ENCODE measurements around the gene ADD3.

Gene ADD3

DNA sequence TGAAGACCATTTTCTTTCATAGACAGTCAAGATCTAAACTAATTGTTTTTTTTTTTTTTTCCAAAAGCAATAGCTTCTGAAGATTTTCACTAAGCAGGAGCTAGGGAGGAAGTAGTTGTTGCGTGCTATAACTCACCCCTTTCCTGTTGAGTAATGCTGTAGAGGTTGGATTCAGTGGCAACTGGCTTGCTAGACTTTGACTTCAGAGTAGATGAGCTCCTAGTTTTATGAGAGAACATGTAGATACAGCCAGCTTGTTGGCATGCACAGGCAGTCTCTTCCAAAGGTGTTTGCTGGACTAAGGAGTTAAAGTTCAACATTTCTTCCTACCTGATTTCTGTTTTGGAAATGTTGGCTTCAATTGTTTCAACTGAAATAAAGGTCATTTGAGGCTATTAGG, 133.4 kb downstream of the ADD3 start:
- TF ChIP-seq, protein P1, sequence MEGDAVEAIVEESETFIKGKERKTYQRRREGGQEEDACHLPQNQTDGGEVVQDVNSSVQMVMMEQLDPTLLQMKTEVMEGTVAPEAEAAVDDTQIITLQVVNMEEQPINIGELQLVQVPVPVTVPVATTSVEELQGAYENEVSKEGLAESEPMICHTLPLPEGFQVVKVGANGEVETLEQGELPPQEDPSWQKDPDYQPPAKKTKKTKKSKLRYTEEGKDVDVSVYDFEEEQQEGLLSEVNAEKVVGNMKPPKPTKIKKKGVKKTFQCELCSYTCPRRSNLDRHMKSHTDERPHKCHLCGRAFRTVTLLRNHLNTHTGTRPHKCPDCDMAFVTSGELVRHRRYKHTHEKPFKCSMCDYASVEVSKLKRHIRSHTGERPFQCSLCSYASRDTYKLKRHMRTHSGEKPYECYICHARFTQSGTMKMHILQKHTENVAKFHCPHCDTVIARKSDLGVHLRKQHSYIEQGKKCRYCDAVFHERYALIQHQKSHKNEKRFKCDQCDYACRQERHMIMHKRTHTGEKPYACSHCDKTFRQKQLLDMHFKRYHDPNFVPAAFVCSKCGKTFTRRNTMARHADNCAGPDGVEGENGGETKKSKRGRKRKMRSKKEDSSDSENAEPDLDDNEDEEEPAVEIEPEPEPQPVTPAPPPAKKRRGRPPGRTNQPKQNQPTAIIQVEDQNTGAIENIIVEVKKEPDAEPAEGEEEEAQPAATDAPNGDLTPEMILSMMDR (IDR thresholded peaks at IDR 0.05; ENCODE audit: borderline replicate concordance, extremely low read depth, low read length, poor library complexity, severe bottlenecking) = no peak
- TF ChIP-seq EZH2 (IDR thresholded peaks at IDR 0.05; ENCODE audit: borderline replicate concordance, low read depth, low read length, severe bottlenecking) = no peak
- H3K4me1 ChIP-seq (ENCODE audit: insufficient read depth, low read length) = peaks cover 3% of the 10 kb centered on the region
- H4K20me1 ChIP-seq (ENCODE audit: insufficient read depth, low read length) = no peaks in the 10 kb centered on the region
- no peaks in the 10 kb centered on the region for H3K27me3 ChIP-seq (ENCODE audit: insufficient read depth, low read length, poor library complexity)
- no peak overlapping the region for H3K27ac ChIP-seq (ENCODE audit: low read length)
- ATAC-seq (ENCODE audit: insufficient read depth, low read depth) (no peak), DNase-seq (no peak)
- no peaks in the 10 kb centered on the region for H3K9me3 ChIP-seq (ENCODE audit: insufficient read depth, low read length, severe bottlenecking)
- H3K9ac ChIP-seq (ENCODE audit: low read depth, low read length) = no peak overlapping the region
- no peak overlapping the region for H3K4me2 ChIP-seq (ENCODE audit: insufficient read depth, low read length)
- no peaks in the 10 kb centered on the region for H3K79me2 ChIP-seq (ENCODE audit: insufficient read depth, low read length)
- H3K4me3 ChIP-seq (ENCODE audit: low read depth in 1 of 2, low read length in 2 of 2) = no peak overlapping the region
- no peak overlapping the region for H2AFZ ChIP-seq (ENCODE audit: low read depth, low read length)
- no peaks in the 10 kb centered on the region for H3K36me3 ChIP-seq (ENCODE audit: insufficient read depth, low read length)

DNA sequence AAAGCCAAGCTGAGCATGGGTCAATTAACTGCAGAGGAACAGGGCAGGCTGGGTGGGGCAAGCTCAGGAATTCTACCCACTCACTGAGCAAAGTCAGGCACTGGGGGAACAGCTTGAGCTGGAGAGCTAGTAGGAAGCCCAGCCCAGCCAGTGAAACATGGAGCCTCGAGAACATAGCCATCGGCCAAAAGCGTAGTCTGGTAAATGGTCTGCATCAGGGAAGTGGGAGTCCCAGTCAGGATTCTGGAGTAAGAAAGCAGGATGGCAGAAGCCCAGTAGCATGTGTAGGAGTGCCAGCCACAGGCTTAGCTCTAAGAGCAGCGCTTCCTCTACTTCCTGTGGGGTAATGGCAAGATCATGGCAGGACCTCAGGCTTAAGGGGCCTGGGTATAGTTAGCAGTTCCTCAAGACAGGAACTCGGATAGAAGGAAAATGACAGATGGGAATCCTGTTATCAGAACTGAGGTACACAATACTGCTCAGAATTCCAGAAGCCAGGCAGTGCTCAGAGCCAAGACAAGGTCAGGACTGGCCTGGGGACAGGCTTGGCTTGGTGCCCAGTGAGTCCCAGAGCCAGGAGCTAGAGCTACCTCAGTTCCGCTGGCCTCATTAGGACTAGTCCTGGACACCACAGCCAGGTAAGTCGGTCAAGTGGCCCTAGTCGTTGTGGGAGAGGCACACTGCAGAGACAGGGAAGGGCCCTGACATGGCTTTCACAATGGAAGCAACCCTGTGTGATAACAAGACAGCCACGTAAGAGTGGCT, 134.3 kb downstream of the ADD3 start:
- TF ChIP-seq EZH2 (IDR thresholded peaks at IDR 0.05; ENCODE audit: borderline replicate concordance, low read depth, low read length, severe bottlenecking) = no peak
- TF ChIP-seq, protein P1 (IDR thresholded peaks at IDR 0.05; ENCODE audit: borderline replicate concordance, extremely low read depth, low read length, poor library complexity, severe bottlenecking) = no peak
- Histone ChIP-seq H3K36me3 (ENCODE audit: insufficient read depth, low read length) (no peaks in the 10 kb centered on the region), H3K27ac (ENCODE audit: low read length) (no peak overlapping the region), H2AFZ (ENCODE audit: low read depth, low read length) (no peak overlapping the region), H3K9me3 (ENCODE audit: insufficient read depth, low read length, severe bottlenecking) (no peaks in the 10 kb centered on the region), H3K4me3 (ENCODE audit: low read depth in 1 of 2, low read length in 2 of 2) (no peak overlapping the region), H3K9ac (ENCODE audit: low read depth, low read length) (no peak overlapping the region), H3K79me2 (ENCODE audit: insufficient read depth, low read length) (no peaks in the 10 kb centered on the region), H4K20me1 (ENCODE audit: insufficient read depth, low read length) (no peaks in the 10 kb centered on the region), H3K4me1 (ENCODE audit: insufficient read depth, low read length) (peaks cover 3% of the 10 kb centered on the region), H3K4me2 (ENCODE audit: insufficient read depth, low read length) (no peak overlapping the region), H3K27me3 (ENCODE audit: insufficient read depth, low read length, poor library complexity) (no peaks in the 10 kb centered on the region)
- DNase-seq = no peak
- ATAC-seq (ENCODE audit: insufficient read depth, low read depth) = no peak

DNA sequence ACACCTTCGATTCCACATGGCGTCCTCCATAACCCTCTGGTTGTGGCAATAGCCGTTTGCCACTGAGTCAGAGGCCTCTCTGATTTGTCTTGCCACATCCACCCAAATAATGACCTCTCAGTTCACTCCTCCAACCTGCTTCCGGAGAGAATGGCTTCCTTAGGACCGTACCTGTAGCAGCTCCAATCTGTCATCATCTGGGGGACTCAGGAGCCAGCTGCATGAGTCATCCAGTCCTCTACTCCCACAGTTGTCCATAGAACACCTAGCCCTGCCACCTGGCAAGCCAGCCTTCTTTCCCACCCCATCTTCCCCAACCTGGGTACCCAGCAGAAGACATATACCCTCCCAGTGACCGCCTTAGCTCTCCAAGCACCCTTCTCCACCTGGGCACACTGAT, 135.2 kb downstream of the ADD3 start:
- no peak for TF ChIP-seq EZH2 (IDR thresholded peaks at IDR 0.05; ENCODE audit: borderline replicate concordance, low read depth, low read length, severe bottlenecking)
- TF ChIP-seq, protein P1 (IDR thresholded peaks at IDR 0.05; ENCODE audit: borderline replicate concordance, extremely low read depth, low read length, poor library complexity, severe bottlenecking) = no peak

More for the DNA sequence above, 135.2 kb downstream of the ADD3 start:
- H3K27me3 ChIP-seq (ENCODE audit: insufficient read depth, low read length, poor library complexity) = no peaks in the 10 kb centered on the region
- no peaks in the 10 kb centered on the region for H3K79me2 ChIP-seq (ENCODE audit: insufficient read depth, low read length)
- ATAC-seq (ENCODE audit: insufficient read depth, low read depth) (no peak), DNase-seq (no peak)
- no peak overlapping the region for H3K27ac ChIP-seq (ENCODE audit: low read length)
- no peak overlapping the region for H2AFZ ChIP-seq (ENCODE audit: low read depth, low read length)
- no peaks in the 10 kb centered on the region for H4K20me1 ChIP-seq (ENCODE audit: insufficient read depth, low read length)
- no peaks in the 10 kb centered on the region for H3K9me3 ChIP-seq (ENCODE audit: insufficient read depth, low read length, severe bottlenecking)
- no peaks in the 10 kb centered on the region for H3K4me1 ChIP-seq (ENCODE audit: insufficient read depth, low read length)
- H3K4me3 ChIP-seq (ENCODE audit: low read depth in 1 of 2, low read length in 2 of 2) = no peak overlapping the region
- H3K36me3 ChIP-seq (ENCODE audit: insufficient read depth, low read length) = no peaks in the 10 kb centered on the region
- H3K9ac ChIP-seq (ENCODE audit: low read depth, low read length) = no peak overlapping the region
- H3K4me2 ChIP-seq (ENCODE audit: insufficient read depth, low read length) = no peak overlapping the region

All from DND-41 (cell line).